Left renal cortex interstitium (tissue), 4 donors: ENCODE data around the gene GYG1. TPM values are rescaled to one million over a fixed set of nuclear protein-coding genes. Genes with fewer than 3 reads are reported as not detected.

Source experiments
- polyA plus RNA-seq, 4 donors: library from polyadenylated mRNA; unstranded; fragments of 120-200 nt; gene quantifications; one replicate each; pipeline ENCODE4 v1.2.1, GENCODE V29; 2013; ENCODE audit not compliant: insufficient read length in 4 of 4

Gene GYG1
- polyA plus RNA-seq, 4 donors, result 23.0 to 32.2 (median 29.3) TPM

Other genes with a start within 250 kb of the GYG1 start
- 1 to 10 TPM in 1 of 4 donors, under 1 TPM in 3; 0.71 to 1.1 (median 0.79) TPM for gene CPB1, start 163.7 kb upstream of the GYG1 start, polyA plus RNA-seq
- under 1 TPM; 0.19 to 0.64 (median 0.46) TPM for gene CPA3, start 126.2 kb upstream of the GYG1 start, polyA plus RNA-seq
- gene HLTF, start 95.0 kb downstream of the GYG1 start, polyA plus RNA-seq, result 10 to 100 TPM; 40.3 to 51.6 (median 44.7) TPM
- gene HPS3, start 138.1 kb downstream of the GYG1 start, polyA plus RNA-seq, result 10 to 100 TPM; 23.6 to 39.6 (median 32.8) TPM
- gene CP, start 230.3 kb downstream of the GYG1 start, polyA plus RNA-seq, result 1 to 10 TPM in 1 of 4 donors, under 1 TPM in 3; 0.47 to 1.8 (median 0.61) TPM